ENCODE results near the gene KCNIP3.

DNA sequence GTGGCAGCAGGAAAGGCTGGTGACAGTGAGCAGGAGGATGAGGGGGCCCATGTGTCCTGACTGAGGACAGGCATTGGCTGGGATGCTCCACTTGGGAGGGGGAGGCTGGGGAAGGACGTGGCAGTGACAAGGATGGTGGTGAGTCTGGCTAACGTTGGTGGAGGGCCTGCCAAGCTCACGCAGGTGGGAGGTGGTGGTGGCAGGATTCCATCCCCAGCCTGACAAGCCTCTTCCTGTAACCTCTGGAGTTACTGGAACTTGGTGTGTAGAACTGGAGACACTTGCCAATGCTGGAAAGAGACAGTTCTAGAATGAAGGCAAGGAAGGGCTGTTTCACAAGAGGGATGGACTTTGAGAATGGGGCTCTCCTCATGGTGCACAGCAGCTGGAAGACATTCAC, 14.7 kb upstream of the KCNIP3 start:
- TF ChIP-seq, protein P1, sequence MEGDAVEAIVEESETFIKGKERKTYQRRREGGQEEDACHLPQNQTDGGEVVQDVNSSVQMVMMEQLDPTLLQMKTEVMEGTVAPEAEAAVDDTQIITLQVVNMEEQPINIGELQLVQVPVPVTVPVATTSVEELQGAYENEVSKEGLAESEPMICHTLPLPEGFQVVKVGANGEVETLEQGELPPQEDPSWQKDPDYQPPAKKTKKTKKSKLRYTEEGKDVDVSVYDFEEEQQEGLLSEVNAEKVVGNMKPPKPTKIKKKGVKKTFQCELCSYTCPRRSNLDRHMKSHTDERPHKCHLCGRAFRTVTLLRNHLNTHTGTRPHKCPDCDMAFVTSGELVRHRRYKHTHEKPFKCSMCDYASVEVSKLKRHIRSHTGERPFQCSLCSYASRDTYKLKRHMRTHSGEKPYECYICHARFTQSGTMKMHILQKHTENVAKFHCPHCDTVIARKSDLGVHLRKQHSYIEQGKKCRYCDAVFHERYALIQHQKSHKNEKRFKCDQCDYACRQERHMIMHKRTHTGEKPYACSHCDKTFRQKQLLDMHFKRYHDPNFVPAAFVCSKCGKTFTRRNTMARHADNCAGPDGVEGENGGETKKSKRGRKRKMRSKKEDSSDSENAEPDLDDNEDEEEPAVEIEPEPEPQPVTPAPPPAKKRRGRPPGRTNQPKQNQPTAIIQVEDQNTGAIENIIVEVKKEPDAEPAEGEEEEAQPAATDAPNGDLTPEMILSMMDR (IDR thresholded peaks at IDR 0.05; ENCODE audit: insufficient read depth, low read length), result no peak
- no peak for TF ChIP-seq POLR2AphosphoS5 (IDR thresholded peaks at IDR 0.05; ENCODE audit: low read depth)
- no peak for TF ChIP-seq GABPA (IDR thresholded peaks at IDR 0.05; ENCODE audit: low read depth)
